NCI-H345 (cell line): ENCODE data around the gene UMAD1.

ENCODE experiments used
- DNase-seq: peaks from one replicate; lab custom pipeline; 2025; lab: John Stamatoyannopoulos, UW

UMAD1 gene

GRCh38 chr7:7764520-7765396 is 124.2 kb downstream of the UMAD1 start:
- DNase-seq, result no peak

GRCh38 chr7:7765422-7765821 is 124.9 kb downstream of the UMAD1 start:
- DNase-seq, result no peak

GRCh38 chr7:7766671-7767070 is 126.1 kb downstream of the UMAD1 start:
- no peak for DNase-seq

GRCh38 chr7:7768977-7769709 is 128.6 kb downstream of the UMAD1 start:
- no peak for DNase-seq

GRCh38 chr7:7769710-7770627 is 129.4 kb downstream of the UMAD1 start:
- no peak for DNase-seq

- no peak for DNase-seq
Observed at GRCh38 chr7:7771452-7771851, 130.9 kb downstream of the UMAD1 start.

GRCh38 chr7:7772397-7772821 is 131.9 kb downstream of the UMAD1 start:
- DNase-seq, result peak; percentile 72

GRCh38 chr7:7773334-7774309 is 133.1 kb downstream of the UMAD1 start:
- DNase-seq, result no peak

GRCh38 chr7:7779888-7780287 is 139.3 kb downstream of the UMAD1 start:
- DNase-seq, result no peak

- DNase-seq, result no peak
Observed at GRCh38 chr7:7783001-7783400, 142.4 kb downstream of the UMAD1 start.

GRCh38 chr7:7785344-7785973 is 144.9 kb downstream of the UMAD1 start:
- no peak for DNase-seq

GRCh38 chr7:7786595-7786994 is 146.0 kb downstream of the UMAD1 start:
- DNase-seq, result no peak

GRCh38 chr7:7789551-7789988 is 149.0 kb downstream of the UMAD1 start:
- DNase-seq, result no peak

GRCh38 chr7:7790041-7790741 is 149.6 kb downstream of the UMAD1 start:
- DNase-seq, result no peak

- no peak for DNase-seq
Observed at GRCh38 chr7:7791523-7791922, 151.0 kb downstream of the UMAD1 start.

- no peak for DNase-seq
Observed at GRCh38 chr7:7792056-7792455, 151.5 kb downstream of the UMAD1 start.

- DNase-seq, result no peak
Observed at GRCh38 chr7:7793249-7793648, 152.7 kb downstream of the UMAD1 start.

GRCh38 chr7:7793921-7794320 is 153.4 kb downstream of the UMAD1 start:
- DNase-seq, result no peak

- no peak for DNase-seq
Observed at GRCh38 chr7:7795203-7795602, 154.7 kb downstream of the UMAD1 start.

GRCh38 chr7:7795630-7796121 is 155.1 kb downstream of the UMAD1 start:
- DNase-seq, result no peak
